SJSA1 (cell line): ENCODE results near the gene ITPRID1. TPM values are rescaled to one million over a fixed set of nuclear protein-coding genes. Genes with fewer than 3 reads are reported as not detected.
"Not testable (repeated sequence)": the region's sequence is repeated elsewhere in the genome, so short reads cannot be mapped to it uniquely, and the experiment has no call there.

Experiments
- DNase-seq, 2 experiments: peaks; one replicate each; pipeline ENCODE4 v3.0.0-alpha.2; 2015 to 2020; ENCODE audit warnings: low spot score in 2 of 2, low read depth in 1 of 2
- H3K27ac ChIP-seq: fragments of 250-450 bp; sonication (Bioruptor Pico); 2 replicates; pipeline ENCODE4 v1.5.1; 2020; ENCODE audit warnings: mild to moderate bottlenecking, moderate library complexity
- H3K27me3 ChIP-seq: fragments of 250-450 bp; sonication (Bioruptor Pico); replicated peaks from 2 replicates; pipeline ENCODE4 v1.5.1; 2020; ENCODE audit warnings: mild to moderate bottlenecking, moderate library complexity
- H3K36me3 ChIP-seq: fragments of 250-450 bp; sonication (Bioruptor Pico); 2 replicates; pipeline ENCODE4 v1.5.1; 2020; ENCODE audit warnings: mild to moderate bottlenecking
- H3K4me1 ChIP-seq: fragments of 250-450 bp; sonication (Bioruptor Pico); replicated peaks from 2 replicates; pipeline ENCODE4 v1.6.1; 2021; ENCODE audit warnings: mild to moderate bottlenecking
- H3K4me3 ChIP-seq: fragments of 250-450 bp; sonication (Bioruptor Pico); 2 replicates; pipeline ENCODE4 v1.5.1; 2020; ENCODE audit warnings: mild to moderate bottlenecking
- H3K9me3 ChIP-seq: fragments of 250-450 bp; sonication (Bioruptor Pico); replicated peaks from 2 replicates; pipeline ENCODE4 v1.5.1; 2020; ENCODE audit warnings: mild to moderate bottlenecking
- total RNA-seq: library from RNA; depleted of rRNA; stranded (reverse); fragments of >200 nt; shearing (Covaris generic); gene quantifications from 2 replicates; pipeline ENCODE4 v1.2.3, GENCODE V29; 2014

Gene ITPRID1
- total RNA-seq, 1 experiment from 2014 or later = not detected

DNA sequence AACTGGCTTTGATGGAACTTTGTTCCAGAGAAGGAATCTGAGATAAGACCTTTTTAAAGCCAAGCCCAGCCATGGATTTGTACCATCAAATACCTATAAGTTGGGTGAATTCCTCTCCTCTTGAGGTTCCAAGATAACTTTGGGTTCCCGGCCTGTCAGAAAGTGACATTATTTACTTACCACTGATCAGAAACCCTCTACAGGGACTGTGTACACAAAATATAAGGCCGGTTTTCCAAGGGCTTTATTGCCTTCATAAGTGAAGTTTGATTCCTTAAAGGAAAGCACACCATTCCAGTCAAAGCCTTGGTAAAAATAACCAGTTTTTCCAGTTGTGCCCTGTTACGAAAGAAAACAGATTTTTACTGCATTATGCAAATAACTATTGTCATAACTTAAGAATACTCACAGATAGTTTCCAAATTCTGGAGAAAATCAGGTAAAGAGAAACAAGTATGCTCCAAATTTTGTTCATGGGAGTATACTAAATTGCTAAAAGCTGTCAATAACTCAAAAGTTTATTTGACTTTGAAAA is 26.8 kb downstream of the ITPRID1 start:
- not testable (repeated sequence) for H3K4me1 ChIP-seq, H3K27ac ChIP-seq, H3K27me3 ChIP-seq, DNase-seq, H3K4me3 ChIP-seq, H3K9me3 ChIP-seq, H3K36me3 ChIP-seq

DNA sequence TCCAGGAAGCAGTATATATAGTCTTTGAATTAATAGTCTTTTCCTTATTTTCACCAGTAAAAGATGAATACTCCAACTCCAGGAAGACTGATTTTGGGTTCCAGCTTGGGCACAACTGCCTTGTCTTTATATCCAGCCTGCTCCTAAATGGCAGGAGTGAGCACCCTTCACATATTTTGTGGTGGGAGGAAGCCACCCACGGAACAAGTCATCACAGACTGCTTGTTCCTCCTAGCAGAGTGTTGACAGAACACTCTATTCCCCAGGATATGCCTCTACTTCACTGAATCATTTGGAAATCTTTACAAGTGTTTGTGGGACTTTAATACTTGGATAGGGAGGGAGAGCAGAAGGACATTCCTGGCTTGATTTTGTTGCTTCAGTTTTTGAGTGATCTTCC is 31.7 kb downstream of the ITPRID1 start:
- no peak overlapping the region for H3K27ac ChIP-seq
- DNase-seq = no peak
- H3K4me3 ChIP-seq = no peak overlapping the region
- H3K9me3 ChIP-seq = no peaks in the 10 kb centered on the region
- no peaks in the 10 kb centered on the region for H3K36me3 ChIP-seq
- no peaks in the 10 kb centered on the region for H3K4me1 ChIP-seq
- no peaks in the 10 kb centered on the region; the same call in 1 of the 2 replicates for H3K27me3 ChIP-seq

DNA sequence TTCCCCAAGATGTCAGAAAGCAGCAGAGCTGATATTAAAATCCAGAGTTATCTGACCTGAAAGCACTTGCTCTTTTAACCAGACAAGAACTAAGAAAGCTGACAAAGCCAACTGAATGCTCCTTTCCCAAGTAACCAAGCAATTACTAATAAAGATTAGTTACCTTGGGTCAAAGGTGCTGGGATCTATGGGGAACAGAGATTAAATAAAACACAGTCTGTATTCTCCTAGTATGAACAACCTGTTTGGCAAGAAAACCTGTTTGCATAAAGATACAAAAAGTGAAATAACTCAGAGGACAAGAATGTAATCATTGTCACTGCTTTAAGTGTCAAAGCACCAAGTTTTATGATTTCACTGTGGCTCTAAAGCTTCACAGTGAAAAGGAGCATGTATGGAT is 35.7 kb downstream of the ITPRID1 start:
- Histone ChIP-seq H3K27ac (no peak overlapping the region), H3K36me3 (no peaks in the 10 kb centered on the region), H3K9me3 (no peaks in the 10 kb centered on the region), H3K4me3 (no peak overlapping the region), H3K27me3 (no peaks in the 10 kb centered on the region; the same call in 1 of the 2 replicates), H3K4me1 (no peaks in the 10 kb centered on the region)
- no peak for DNase-seq

- Histone ChIP-seq H3K4me1 (no peaks in the 10 kb centered on the region), H3K27me3 (no peaks in the 10 kb centered on the region; the same call in 1 of the 2 replicates), H3K9me3 (no peaks in the 10 kb centered on the region), H3K27ac (no peak overlapping the region), H3K36me3 (no peaks in the 10 kb centered on the region), H3K4me3 (no peak overlapping the region)
- DNase-seq = no peak
Measured at GRCh38 chr7:31550432-31550831, 36.5 kb downstream of the ITPRID1 start.

DNA sequence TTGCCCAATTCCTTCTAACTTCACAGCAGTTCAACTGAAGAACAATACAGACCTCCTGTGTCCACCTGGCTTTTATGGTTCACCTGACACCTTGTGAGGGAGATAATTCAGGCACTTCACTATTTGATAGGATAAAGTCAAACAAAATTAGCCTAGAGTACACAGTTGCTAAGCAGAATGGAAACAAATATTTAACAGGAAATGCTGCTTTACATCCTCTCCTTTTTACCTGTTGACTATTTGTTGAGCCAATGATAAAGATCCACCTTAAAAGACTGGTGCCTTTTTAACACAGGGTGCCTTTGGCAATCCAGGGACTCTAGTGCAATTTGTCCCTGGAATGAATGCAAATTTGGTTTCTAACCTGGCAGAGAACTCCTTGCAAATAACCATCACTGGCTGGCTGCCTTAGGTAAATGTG is 39.8 kb downstream of the ITPRID1 start:
- Histone ChIP-seq H3K9me3 (no peaks in the 10 kb centered on the region), H3K4me1 (no peaks in the 10 kb centered on the region), H3K4me3 (no peak overlapping the region), H3K27ac (no peak overlapping the region), H3K36me3 (no peaks in the 10 kb centered on the region), H3K27me3 (no peaks in the 10 kb centered on the region; the same call in 1 of the 2 replicates)
- no peak for DNase-seq

DNA sequence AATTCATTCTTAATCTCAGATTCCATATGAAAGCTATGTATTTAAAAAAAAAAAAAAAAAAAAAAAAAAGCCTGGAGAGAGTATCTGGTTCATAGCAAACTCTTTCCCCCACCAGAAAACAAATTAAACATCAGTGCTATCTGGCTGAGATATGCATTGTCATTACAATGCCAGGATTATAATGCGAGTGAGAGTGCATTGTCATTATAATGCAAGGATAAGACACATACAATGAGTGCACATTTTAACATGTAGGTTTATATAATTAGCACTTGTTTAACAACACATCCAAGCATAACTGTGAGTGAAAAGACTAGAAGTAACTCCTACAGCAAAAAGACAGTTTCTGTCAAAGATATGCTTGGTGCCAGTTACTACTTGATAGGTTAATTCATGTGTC is 48.1 kb downstream of the ITPRID1 start:
- Histone ChIP-seq H3K4me1 (no peaks in the 10 kb centered on the region), H3K9me3 (no peaks in the 10 kb centered on the region), H3K4me3 (no peak overlapping the region), H3K36me3 (no peaks in the 10 kb centered on the region), H3K27me3 (no peaks in the 10 kb centered on the region; the same call in 1 of the 2 replicates), H3K27ac (no peak overlapping the region)
- DNase-seq = no peak

- H3K27me3 ChIP-seq = no peaks in the 10 kb centered on the region; the same call in 1 of the 2 replicates
- DNase-seq = no peak
- no peaks in the 10 kb centered on the region for H3K4me1 ChIP-seq
- no peak overlapping the region for H3K4me3 ChIP-seq
- no peak overlapping the region for H3K27ac ChIP-seq
- H3K9me3 ChIP-seq = no peaks in the 10 kb centered on the region
- no peaks in the 10 kb centered on the region for H3K36me3 ChIP-seq
Measured at GRCh38 chr7:31563522-31563921, 49.6 kb downstream of the ITPRID1 start.

- H3K27ac ChIP-seq = no peak overlapping the region
- no peak for DNase-seq
- H3K36me3 ChIP-seq = no peaks in the 10 kb centered on the region
- no peaks in the 10 kb centered on the region for H3K27me3 ChIP-seq
- H3K4me3 ChIP-seq = no peak overlapping the region
- H3K9me3 ChIP-seq = no peaks in the 10 kb centered on the region
- H3K4me1 ChIP-seq = no peaks in the 10 kb centered on the region
Measured at GRCh38 chr7:31563951-31564350, 50.1 kb downstream of the ITPRID1 start.

DNA sequence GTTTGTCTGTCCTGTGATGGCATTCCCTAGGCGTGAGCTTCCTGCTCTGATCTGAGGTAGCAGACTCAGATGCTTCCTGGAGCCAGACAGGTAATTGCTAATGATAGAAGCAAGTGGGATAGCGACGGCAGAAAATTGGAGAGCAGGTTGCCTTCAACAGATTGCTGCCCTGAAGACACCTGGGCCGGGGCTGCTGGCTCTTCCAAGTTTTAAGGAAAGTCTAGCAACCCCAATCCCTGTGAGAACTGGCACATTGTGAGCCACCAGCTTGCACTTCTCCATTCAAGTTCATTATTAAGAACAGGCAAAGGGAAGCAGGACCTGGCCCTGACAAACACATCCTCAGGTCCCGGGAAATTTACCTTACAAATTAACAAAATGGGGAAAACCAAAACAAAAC is 50.8 kb downstream of the ITPRID1 start:
- DNase-seq = no peak
- H3K27me3 ChIP-seq = no peaks in the 10 kb centered on the region
- H3K9me3 ChIP-seq = no peaks in the 10 kb centered on the region

GRCh38 chr7:31569528-31569927 is 55.6 kb downstream of the ITPRID1 start:
- no peak for DNase-seq
- Histone ChIP-seq H3K4me1 (no peaks in the 10 kb centered on the region), H3K36me3 (no peaks in the 10 kb centered on the region), H3K27me3 (no peaks in the 10 kb centered on the region), H3K4me3 (no peak overlapping the region), H3K9me3 (no peaks in the 10 kb centered on the region), H3K27ac (no peak overlapping the region)

More for the DNA sequence above, 50.8 kb downstream of the ITPRID1 start:
- Histone ChIP-seq H3K27ac (no peak overlapping the region), H3K4me1 (no peaks in the 10 kb centered on the region), H3K36me3 (no peaks in the 10 kb centered on the region), H3K4me3 (no peak overlapping the region)

GRCh38 chr7:31583526-31583925 is 69.6 kb downstream of the ITPRID1 start:
- Histone ChIP-seq H3K36me3 (no peaks in the 10 kb centered on the region), H3K27ac (no peak overlapping the region), H3K27me3 (no peaks in the 10 kb centered on the region), H3K4me1 (no peaks in the 10 kb centered on the region), H3K9me3 (no peaks in the 10 kb centered on the region; the same call in 1 of the 2 replicates), H3K4me3 (no peak overlapping the region)
- DNase-seq = no peak

GRCh38 chr7:31583942-31584341 is 70.1 kb downstream of the ITPRID1 start:
- no peak overlapping the region for H3K27ac ChIP-seq
- H3K4me3 ChIP-seq = no peak overlapping the region
- H3K4me1 ChIP-seq = no peaks in the 10 kb centered on the region
- H3K27me3 ChIP-seq = no peaks in the 10 kb centered on the region
- DNase-seq = no peak
- no peaks in the 10 kb centered on the region for H3K36me3 ChIP-seq
- H3K9me3 ChIP-seq = no peaks in the 10 kb centered on the region; the same call in 1 of the 2 replicates

DNA sequence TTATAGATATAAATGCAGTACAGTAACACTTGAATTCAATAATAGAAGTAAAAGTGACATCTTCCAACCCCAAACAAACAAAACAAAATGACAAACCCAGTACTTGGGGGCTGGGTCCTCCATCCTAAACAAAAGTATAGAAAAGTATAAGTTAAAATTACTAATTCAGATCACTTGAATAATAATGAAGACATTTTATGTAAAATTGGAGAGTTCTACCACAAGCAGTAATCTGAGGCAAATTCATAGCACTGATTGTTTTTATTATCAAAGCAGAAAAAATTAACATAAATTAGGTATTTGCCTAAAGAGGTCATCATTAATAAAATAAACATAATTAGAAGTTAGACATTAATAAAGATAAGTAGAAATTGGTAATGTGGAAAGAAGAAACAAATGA is 81.5 kb downstream of the ITPRID1 start:
- H3K36me3 ChIP-seq = no peaks in the 10 kb centered on the region
- no peaks in the 10 kb centered on the region for H3K4me1 ChIP-seq
- H3K27ac ChIP-seq = no peak overlapping the region
- H3K27me3 ChIP-seq = no peaks in the 10 kb centered on the region
- H3K4me3 ChIP-seq = no peak overlapping the region
- no peaks in the 10 kb centered on the region for H3K9me3 ChIP-seq
- no peak for DNase-seq

- H3K9me3 ChIP-seq = no peaks in the 10 kb centered on the region
- no peak overlapping the region for H3K4me3 ChIP-seq
- H3K4me1 ChIP-seq = no peaks in the 10 kb centered on the region
- H3K27ac ChIP-seq = no peak overlapping the region
- no peaks in the 10 kb centered on the region for H3K36me3 ChIP-seq
- H3K27me3 ChIP-seq = no peaks in the 10 kb centered on the region; the same call in 1 of the 2 replicates
- no peak for DNase-seq
Measured at GRCh38 chr7:31602041-31602625, 88.2 kb downstream of the ITPRID1 start.

GRCh38 chr7:31603046-31603445 is 89.2 kb downstream of the ITPRID1 start:
- DNase-seq = no peak
- Histone ChIP-seq H3K27ac (no peak overlapping the region), H3K27me3 (no peaks in the 10 kb centered on the region; the same call in 1 of the 2 replicates), H3K4me3 (no peak overlapping the region), H3K36me3 (no peaks in the 10 kb centered on the region), H3K4me1 (no peaks in the 10 kb centered on the region), H3K9me3 (no peaks in the 10 kb centered on the region)
